ENCODE data around the gene ANKLE1.

- TF ChIP-seq EZH2 (IDR thresholded peaks at IDR 0.05; ENCODE audit: borderline replicate concordance, low read length) (no peak), CTCF (IDR thresholded peaks at IDR 0.05; ENCODE audit: low read length) (no peak)
Measured at GRCh38 chr19:17318966-17319365, 37.3 kb downstream of the ANKLE1 start.

Measured in OCI-LY1 (cell line).